SK-N-MC (cell line): ENCODE data around the gene RIPOR3.

Source experiments
- EZH2 ChIP-seq: fragments of 200-600 bp; sonication (generic); IDR thresholded peaks from one replicate; pipeline ENCODE4 v1.6.1; 2017; ENCODE audit warnings: antibody characterized with exemption
- FOXP2 ChIP-seq: optimal IDR thresholded peaks from 2 replicates; pipeline ENCODE3; 2011; ENCODE audit warnings: mild to moderate bottlenecking, moderate library complexity; ENCODE audit not compliant: insufficient read depth; ENCODE audit errors: extremely low read length, control extremely low read depth
- POLR2AphosphoS5 ChIP-seq: IDR thresholded peaks from 2 replicates; pipeline ENCODE4 v1.6.1; 2012; ENCODE audit warnings: mild to moderate bottlenecking, low read depth, low read length, borderline replicate concordance

GRCh38 chr20:50571466-50571865 is 119.9 kb downstream of the RIPOR3 start:
- TF ChIP-seq POLR2AphosphoS5 (no peak), EZH2 (no peak), FOXP2 (no peak)
